Fibroblast of the aortic adventitia (primary cell): Measurements from ENCODE around the gene TLR4. TPM values are rescaled to one million over a fixed set of nuclear protein-coding genes. Genes with fewer than 3 reads are reported as not detected.

Source experiments
- DNase-seq: peaks from one replicate; pipeline ENCODE4 v3.0.0-alpha.2; 2010; ENCODE audit warnings: low read depth
- H3K4me3 ChIP-seq: 2 replicates; pipeline ENCODE4 v1.5.1; 2011; ENCODE audit warnings: low read depth, mild to moderate bottlenecking, control low read depth, low read length, moderate library complexity
- total RNA-seq: library from RNA; depleted of rRNA; stranded (reverse); fragments of >200 nt; gene quantifications from 2 replicates; pipeline ENCODE4 v1.2.3, GENCODE V29; 2012; ENCODE audit warnings: low replicate concordance
- TF ChIP-seq, protein P1 (sequence below): IDR thresholded peaks from 2 replicates; pipeline ENCODE4 v1.5.1; 2011; ENCODE audit warnings: mild to moderate bottlenecking, low read length, control low read depth, inconsistent platforms; ENCODE audit not compliant: insufficient read depth

Gene TLR4
- 4.8 and 16.8 TPM in 2 replicates for total RNA-seq

DNA sequence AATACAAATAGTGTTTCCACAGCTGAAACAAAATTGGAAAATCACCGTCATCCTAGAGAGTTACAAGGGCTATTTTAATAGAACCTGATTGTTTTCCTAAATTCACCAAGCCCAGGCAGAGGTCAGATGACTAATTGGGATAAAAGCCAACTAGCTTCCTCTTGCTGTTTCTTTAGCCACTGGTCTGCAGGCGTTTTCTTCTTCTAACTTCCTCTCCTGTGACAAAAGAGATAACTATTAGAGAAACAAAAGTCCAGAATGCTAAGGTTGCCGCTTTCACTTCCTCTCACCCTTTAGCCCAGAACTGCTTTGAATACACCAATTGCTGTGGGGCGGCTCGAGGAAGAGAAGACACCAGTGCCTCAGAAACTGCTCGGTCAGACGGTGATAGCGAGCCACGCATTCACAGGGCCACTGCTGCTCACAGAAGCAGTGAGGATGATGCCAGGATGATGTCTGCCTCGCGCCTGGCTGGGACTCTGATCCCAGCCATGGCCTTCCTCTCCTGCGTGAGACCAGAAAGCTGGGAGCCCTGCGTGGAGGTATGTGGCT is at the start of gene TLR4:
TSS of gene TLR4 (plus strand) at position 380 of the 552 bp plus-strand sequence. CDS start at position 450, 70 bp downstream.
- DNase-seq: peak; percentile 88
- TF ChIP-seq, protein P1, sequence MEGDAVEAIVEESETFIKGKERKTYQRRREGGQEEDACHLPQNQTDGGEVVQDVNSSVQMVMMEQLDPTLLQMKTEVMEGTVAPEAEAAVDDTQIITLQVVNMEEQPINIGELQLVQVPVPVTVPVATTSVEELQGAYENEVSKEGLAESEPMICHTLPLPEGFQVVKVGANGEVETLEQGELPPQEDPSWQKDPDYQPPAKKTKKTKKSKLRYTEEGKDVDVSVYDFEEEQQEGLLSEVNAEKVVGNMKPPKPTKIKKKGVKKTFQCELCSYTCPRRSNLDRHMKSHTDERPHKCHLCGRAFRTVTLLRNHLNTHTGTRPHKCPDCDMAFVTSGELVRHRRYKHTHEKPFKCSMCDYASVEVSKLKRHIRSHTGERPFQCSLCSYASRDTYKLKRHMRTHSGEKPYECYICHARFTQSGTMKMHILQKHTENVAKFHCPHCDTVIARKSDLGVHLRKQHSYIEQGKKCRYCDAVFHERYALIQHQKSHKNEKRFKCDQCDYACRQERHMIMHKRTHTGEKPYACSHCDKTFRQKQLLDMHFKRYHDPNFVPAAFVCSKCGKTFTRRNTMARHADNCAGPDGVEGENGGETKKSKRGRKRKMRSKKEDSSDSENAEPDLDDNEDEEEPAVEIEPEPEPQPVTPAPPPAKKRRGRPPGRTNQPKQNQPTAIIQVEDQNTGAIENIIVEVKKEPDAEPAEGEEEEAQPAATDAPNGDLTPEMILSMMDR: no peak
- peak within 1 kb of the TSS; percentile 70 for H3K4me3 ChIP-seq

DNA sequence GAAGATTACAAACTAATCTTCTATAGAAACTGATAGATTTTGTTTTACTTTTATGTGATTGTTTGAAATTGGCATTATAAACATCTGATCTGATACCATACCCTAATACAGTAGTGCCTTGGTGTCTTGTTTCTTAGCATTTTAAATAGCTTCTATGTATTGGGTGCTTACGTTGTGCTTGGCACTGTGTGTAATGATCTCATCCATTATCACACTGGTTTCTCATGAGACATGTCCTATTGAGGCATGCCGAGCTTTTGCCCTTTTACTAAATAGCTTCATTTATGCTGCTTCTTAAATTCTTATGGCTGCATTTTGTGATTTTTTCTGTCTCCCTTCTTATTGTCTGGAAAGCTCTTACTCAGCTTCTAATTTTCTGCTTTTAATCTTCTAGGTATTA is 48.2 kb upstream of the TLR4 start:
- peak; percentile 52 for DNase-seq
- no peak overlapping the region for H3K4me3 ChIP-seq
- TF ChIP-seq, protein P1: no peak

DNA sequence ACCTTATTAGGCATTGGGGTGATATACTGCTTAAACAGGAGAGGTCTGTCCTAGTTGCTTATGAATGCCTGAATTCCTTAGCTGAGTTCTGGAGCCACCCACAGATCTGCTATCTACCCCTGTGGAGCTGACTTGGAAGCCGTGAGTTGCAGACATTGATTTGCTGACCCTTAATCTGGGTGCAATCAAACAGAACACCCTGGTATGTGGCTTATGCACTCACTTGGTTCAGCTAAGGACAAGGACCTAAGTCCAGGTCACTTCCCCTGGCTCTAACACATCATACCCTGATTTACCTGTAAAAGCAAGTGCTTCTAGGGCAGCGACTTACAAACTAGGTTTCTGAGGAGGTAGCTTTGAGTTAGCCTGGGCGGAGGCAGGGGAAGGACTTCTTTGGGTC is 41.6 kb upstream of the TLR4 start:
- no peak overlapping the region for H3K4me3 ChIP-seq
- TF ChIP-seq, protein P1: no peak
- DNase-seq: no peak

DNA sequence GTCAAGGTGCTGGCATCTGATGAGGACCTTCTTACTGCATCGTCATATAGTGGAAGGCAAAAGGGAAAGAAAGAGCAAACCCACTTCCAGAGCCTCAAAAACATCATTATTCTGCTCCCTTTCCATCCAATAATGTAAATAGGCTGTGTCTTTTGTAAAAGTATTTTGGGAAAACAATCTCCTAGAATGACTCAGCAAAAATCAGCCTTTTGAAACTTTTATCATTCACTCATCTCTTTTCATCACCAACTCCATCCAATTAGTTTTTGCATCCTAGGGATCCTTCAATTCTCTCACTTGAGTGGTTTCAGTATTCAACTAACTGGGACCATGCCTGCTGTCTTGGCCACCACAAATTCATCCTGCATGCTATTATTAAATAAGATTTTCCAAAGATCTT is 39.8 kb upstream of the TLR4 start:
- DNase-seq: no peak
- H3K4me3 ChIP-seq: no peak overlapping the region
- TF ChIP-seq, protein P1: no peak

DNA sequence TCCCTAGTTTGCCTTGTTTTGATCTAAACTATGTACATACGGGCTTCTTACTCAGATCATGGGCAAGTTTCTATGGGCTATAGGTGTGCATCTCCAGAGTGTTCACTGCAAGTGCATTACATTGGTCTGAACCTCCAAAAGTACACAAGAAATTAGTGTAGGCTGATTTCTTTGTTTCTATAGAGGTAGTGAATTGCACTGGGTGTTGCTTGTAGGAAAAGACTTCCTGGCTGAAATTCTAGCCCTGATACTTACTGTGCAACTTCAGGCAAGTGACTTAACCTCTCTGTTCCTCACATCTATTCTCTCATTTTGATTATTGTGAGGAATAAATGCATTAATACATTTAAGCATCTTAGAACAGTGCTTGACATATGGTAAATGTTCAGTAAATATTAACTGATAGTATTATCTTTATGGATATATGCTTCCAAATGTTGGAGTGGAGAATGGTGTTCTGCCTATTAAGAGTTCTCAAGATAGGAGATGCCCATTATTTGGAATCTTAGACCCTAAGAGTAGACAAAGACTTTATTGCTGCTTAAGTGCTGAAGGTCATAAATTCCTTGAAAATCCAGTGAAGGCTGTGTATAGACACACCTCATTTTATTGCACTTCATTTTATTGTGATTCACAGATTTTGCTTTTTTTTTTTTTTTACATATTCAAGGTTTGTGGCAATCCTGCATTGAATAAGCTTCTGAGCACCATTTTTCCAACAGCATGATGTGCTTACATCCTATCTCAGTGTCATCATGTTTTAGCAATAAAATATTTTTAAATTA is 38.4 kb upstream of the TLR4 start:
- H3K4me3 ChIP-seq: no peak overlapping the region
- DNase-seq: no peak
- TF ChIP-seq, protein P1: no peak

DNA sequence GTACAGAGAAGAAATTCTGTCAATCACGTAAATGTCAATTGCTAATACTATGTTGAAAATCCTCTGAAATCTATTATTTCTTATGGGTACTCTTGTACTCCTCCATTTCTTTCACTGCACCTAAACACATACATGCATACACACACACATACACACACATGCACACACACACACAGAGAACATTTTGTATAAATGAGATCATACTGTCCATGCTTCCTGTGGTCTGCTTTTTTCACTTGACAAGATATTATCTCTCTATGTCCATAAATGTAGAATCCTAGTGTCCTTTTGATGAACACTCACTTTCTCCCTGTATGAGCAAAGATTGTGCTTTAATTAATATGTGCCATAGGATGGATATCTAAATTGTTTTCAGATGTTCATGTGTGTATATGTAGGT is 32.7 kb upstream of the TLR4 start:
- no peak overlapping the region for H3K4me3 ChIP-seq
- TF ChIP-seq, protein P1: no peak
- no peak for DNase-seq
